ENCODE results near the gene LYZL2.

LYZL2 gene

GRCh38 chr10:30574432-30574796 lies 55.1 kb downstream of the LYZL2 start:
- no peak for DNase-seq
- H3K36me3 Mint-ChIP-seq (ENCODE audit: low read depth): no peaks in the 10 kb centered on the region
- peaks cover 9% of the 10 kb centered on the region for H3K4me1 Mint-ChIP-seq
- H3K4me3 Mint-ChIP-seq: no peak overlapping the region
- H3K27me3 Mint-ChIP-seq (ENCODE audit: low read depth, poor library complexity): peaks cover under 1% of the 10 kb centered on the region
- H3K27ac Mint-ChIP-seq: no peak overlapping the region
- TF ChIP-seq CTCF (IDR thresholded peaks at IDR 0.05): no peak
- no peaks in the 10 kb centered on the region for H3K9me3 Mint-ChIP-seq

- Mint-ChIP-seq H3K27me3 (ENCODE audit: low read depth, poor library complexity) (no peaks in the 10 kb centered on the region), H3K27ac (no peak overlapping the region), H3K36me3 (ENCODE audit: low read depth) (no peaks in the 10 kb centered on the region), H3K4me3 (no peak overlapping the region), H3K9me3 (no peaks in the 10 kb centered on the region), H3K4me1 (peaks cover 4% of the 10 kb centered on the region)
- no peak for DNase-seq
- no peak for TF ChIP-seq CTCF (IDR thresholded peaks at IDR 0.05)
Measured at GRCh38 chr10:30573721-30574431, 55.7 kb downstream of the LYZL2 start.

GRCh38 chr10:30565449-30565848 lies 64.1 kb downstream of the LYZL2 start:
- Mint-ChIP-seq H3K4me3 (no peak overlapping the region), H3K9me3 (peaks cover 3% of the 10 kb centered on the region), H3K27ac (no peak overlapping the region), H3K36me3 (ENCODE audit: low read depth) (no peaks in the 10 kb centered on the region), H3K4me1 (no peaks in the 10 kb centered on the region), H3K27me3 (ENCODE audit: low read depth, poor library complexity) (no peaks in the 10 kb centered on the region)
- no peak for TF ChIP-seq CTCF (IDR thresholded peaks at IDR 0.05)
- DNase-seq: no peak

GRCh38 chr10:30562787-30563186 lies 66.8 kb downstream of the LYZL2 start:
- DNase-seq: no peak
- peaks cover 3% of the 10 kb centered on the region for H3K27me3 Mint-ChIP-seq (ENCODE audit: low read depth, poor library complexity)
- no peaks in the 10 kb centered on the region for H3K36me3 Mint-ChIP-seq (ENCODE audit: low read depth)
- peaks cover 13% of the 10 kb centered on the region for H3K9me3 Mint-ChIP-seq
- no peak overlapping the region for H3K27ac Mint-ChIP-seq
- peaks cover 7% of the 10 kb centered on the region for H3K4me1 Mint-ChIP-seq
- TF ChIP-seq CTCF (IDR thresholded peaks at IDR 0.05): no peak
- H3K4me3 Mint-ChIP-seq: no peak overlapping the region
